ENCODE results near the gene MUSK. TPM values are rescaled to one million over a fixed set of nuclear protein-coding genes. Genes with fewer than 3 reads are reported as not detected.

Gene MUSK
- total and polyA plus RNA-seq, 2 donors (not counting 3 experiments of a cell fraction or from before 2014, with no cell fraction given), result 0.08 TPM; not detected in 1

- DNase-seq (ENCODE audit: low read depth, low spot score), result no peak
- POLR2A ChIA-PET, result no interaction called here
- H3K4me2 ChIP-seq (ENCODE audit: insufficient read depth, low read length), result no peak overlapping the region
- no peaks in the 10 kb centered on the region for H3K9me3 ChIP-seq (replicated peaks; ENCODE audit: control insufficient read depth, insufficient read depth, low read length)
- dilution Hi-C loops (cut with MboI; ENCODE audit: extremely low pct_ligation_motif_present, low sequenced_read_pairs) (no loop called here), intact Hi-C loops (cut with micrococcal nuclease) (loop anchor here (10.0 kb wide), 1 partner anchor 464 kb away; no protein-coding TSS in a partner anchor)
- CTCF ChIA-PET, result interaction anchor here (1.0 kb wide), 1 partner anchor 150 kb away, joined by 3 read pairs; no protein-coding TSS in a partner anchor
- H3K27me3 ChIP-seq (ENCODE audit: control insufficient read depth in 2 of 2, insufficient read depth in 2 of 2, low read length in 2 of 2), result no peaks in the 10 kb centered on the region
- no peak overlapping the region for H2AFZ ChIP-seq (ENCODE audit: low read depth, low read length)
- H3K27ac ChIP-seq (ENCODE audit: insufficient read depth, low read depth, low read length), result no peak overlapping the region
- FAIRE-seq, result no peak
- BruUV-seq (replicated peaks), result no TSS peak
- H3K4me3 ChIP-seq (replicated peaks in 1 of 3; ENCODE audit: insufficient read depth in 1 of 3, low read depth in 1 of 3, low read length in 3 of 3), result no peak overlapping the region
- H3K9ac ChIP-seq (replicated peaks; ENCODE audit: extremely low read depth, insufficient read depth, low read length), result no peak overlapping the region
- H3K9me1 ChIP-seq (replicated peaks; ENCODE audit: control insufficient read depth, extremely low read depth, insufficient read depth, low read length), result no peaks in the 10 kb centered on the region
- H3K36me3 ChIP-seq (ENCODE audit: control insufficient read depth in 2 of 2, extremely low read depth in 1 of 2, insufficient read depth in 2 of 2, low read length in 2 of 2), result no peaks in the 10 kb centered on the region
- no peaks in the 10 kb centered on the region for H3K4me1 ChIP-seq (ENCODE audit: control insufficient read depth, extremely low read depth, insufficient read depth, low read length)
- TF ChIP-seq MYC (IDR thresholded peaks at IDR 0.05; ENCODE audit: low read depth, low read length) (no peak), GATA2 (IDR thresholded peaks at IDR 0.05; ENCODE audit: insufficient read depth, insufficient read length, low read depth, low read length) (no peak)
- TF ChIP-seq, protein P1, sequence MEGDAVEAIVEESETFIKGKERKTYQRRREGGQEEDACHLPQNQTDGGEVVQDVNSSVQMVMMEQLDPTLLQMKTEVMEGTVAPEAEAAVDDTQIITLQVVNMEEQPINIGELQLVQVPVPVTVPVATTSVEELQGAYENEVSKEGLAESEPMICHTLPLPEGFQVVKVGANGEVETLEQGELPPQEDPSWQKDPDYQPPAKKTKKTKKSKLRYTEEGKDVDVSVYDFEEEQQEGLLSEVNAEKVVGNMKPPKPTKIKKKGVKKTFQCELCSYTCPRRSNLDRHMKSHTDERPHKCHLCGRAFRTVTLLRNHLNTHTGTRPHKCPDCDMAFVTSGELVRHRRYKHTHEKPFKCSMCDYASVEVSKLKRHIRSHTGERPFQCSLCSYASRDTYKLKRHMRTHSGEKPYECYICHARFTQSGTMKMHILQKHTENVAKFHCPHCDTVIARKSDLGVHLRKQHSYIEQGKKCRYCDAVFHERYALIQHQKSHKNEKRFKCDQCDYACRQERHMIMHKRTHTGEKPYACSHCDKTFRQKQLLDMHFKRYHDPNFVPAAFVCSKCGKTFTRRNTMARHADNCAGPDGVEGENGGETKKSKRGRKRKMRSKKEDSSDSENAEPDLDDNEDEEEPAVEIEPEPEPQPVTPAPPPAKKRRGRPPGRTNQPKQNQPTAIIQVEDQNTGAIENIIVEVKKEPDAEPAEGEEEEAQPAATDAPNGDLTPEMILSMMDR (IDR thresholded peaks at IDR 0.05; ENCODE audit: extremely low read depth in 1 of 2, insufficient read depth in 1 of 2, low read depth in 1 of 2, low read length in 2 of 2), result no peak
- no peaks in the 10 kb centered on the region for H3K79me2 ChIP-seq (ENCODE audit: control insufficient read depth, insufficient read depth, low read length)
- no peaks in the 10 kb centered on the region for H4K20me1 ChIP-seq (replicated peaks; ENCODE audit: control insufficient read depth, extremely low read depth, insufficient read depth, low read length)
Observed at GRCh38 chr9:110830495-110830894, 161.9 kb downstream of the MUSK start.

GRCh38 chr9:110832926-110833325, 164.3 kb downstream of the MUSK start:
- FAIRE-seq, result no peak
- no TSS peak for BruUV-seq (replicated peaks)
- POLR2A ChIA-PET, result no interaction called here

More at GRCh38 chr9:110832926-110833325, 164.3 kb downstream of the MUSK start:
- TF ChIP-seq POLR2AphosphoS5 (IDR thresholded peaks at IDR 0.05; ENCODE audit: insufficient read depth, low read depth, low read length) (no peak), POLR2A (IDR thresholded peaks at IDR 0.05; ENCODE audit: low read depth, low read length) (no peak)
- intact Hi-C loops (cut with micrococcal nuclease) (loop anchor here (10.0 kb wide), 1 partner anchor 462 kb away; no protein-coding TSS in a partner anchor), dilution Hi-C loops (cut with MboI; ENCODE audit: extremely low pct_ligation_motif_present, low sequenced_read_pairs) (no loop called here)
- CTCF ChIA-PET, result no interaction called here
- H3K27ac ChIP-seq (ENCODE audit: insufficient read depth, low read depth, low read length), result no peak overlapping the region
- no peak overlapping the region for H2AFZ ChIP-seq (ENCODE audit: low read depth, low read length)
- H3K4me1 ChIP-seq (ENCODE audit: control insufficient read depth, extremely low read depth, insufficient read depth, low read length), result no peaks in the 10 kb centered on the region
- no peak overlapping the region for H3K9ac ChIP-seq (replicated peaks; ENCODE audit: extremely low read depth, insufficient read depth, low read length)
- no peaks in the 10 kb centered on the region for H3K36me3 ChIP-seq (ENCODE audit: control insufficient read depth in 2 of 2, extremely low read depth in 1 of 2, insufficient read depth in 2 of 2, low read length in 2 of 2)
- no peaks in the 10 kb centered on the region for H3K27me3 ChIP-seq (ENCODE audit: control insufficient read depth in 2 of 2, insufficient read depth in 2 of 2, low read length in 2 of 2)
- no peaks in the 10 kb centered on the region for H3K9me3 ChIP-seq (replicated peaks; ENCODE audit: control insufficient read depth, insufficient read depth, low read length)
- no peak overlapping the region for H3K4me3 ChIP-seq (replicated peaks in 1 of 3; ENCODE audit: insufficient read depth in 1 of 3, low read depth in 1 of 3, low read length in 3 of 3)
- no peaks in the 10 kb centered on the region for H3K79me2 ChIP-seq (ENCODE audit: control insufficient read depth, insufficient read depth, low read length)
- no peak overlapping the region for H3K4me2 ChIP-seq (ENCODE audit: insufficient read depth, low read length)
- H3K9me1 ChIP-seq (replicated peaks; ENCODE audit: control insufficient read depth, extremely low read depth, insufficient read depth, low read length), result no peaks in the 10 kb centered on the region
- no peak for DNase-seq (ENCODE audit: low read depth, low spot score)
- no peaks in the 10 kb centered on the region for H4K20me1 ChIP-seq (replicated peaks; ENCODE audit: control insufficient read depth, extremely low read depth, insufficient read depth, low read length)

Data from endothelial cell of umbilical vein (primary cell).